HG02588 (cell line): ENCODE data around the gene MED13L.
"Not testable (repeated sequence)": the region's sequence is repeated elsewhere in the genome, so short reads cannot be mapped to it uniquely, and the experiment has no call there.

ENCODE experiments used
- ATAC-seq: cut with Tn5 transposase; IDR thresholded peaks from one replicate; pipeline ENCODE4 v1.9.1; 2021; ENCODE audit warnings: mild to moderate bottlenecking, moderate library complexity; ENCODE audit not compliant: unreplicated experiment

The MED13L gene

DNA sequence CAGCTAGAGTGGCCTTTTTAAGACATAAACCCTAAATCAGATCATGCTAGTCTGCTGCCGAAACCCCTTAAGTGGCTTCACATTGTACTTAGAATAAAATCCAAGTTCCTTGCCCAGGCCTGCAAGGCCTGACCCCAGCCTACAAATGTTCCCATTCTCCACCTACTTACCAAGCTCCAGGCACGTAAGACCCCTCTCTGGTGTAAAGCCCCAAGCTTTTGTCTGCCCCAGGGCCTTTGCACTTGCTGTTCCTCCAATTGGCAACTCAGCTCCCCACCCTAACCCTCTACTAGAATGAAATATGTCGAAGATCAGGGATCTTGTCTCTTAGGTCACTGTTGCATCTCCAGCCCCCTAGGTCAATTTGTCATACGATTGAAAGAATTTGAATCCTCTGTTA, 27.1 kb upstream of the MED13L start:
- no peak for ATAC-seq

DNA sequence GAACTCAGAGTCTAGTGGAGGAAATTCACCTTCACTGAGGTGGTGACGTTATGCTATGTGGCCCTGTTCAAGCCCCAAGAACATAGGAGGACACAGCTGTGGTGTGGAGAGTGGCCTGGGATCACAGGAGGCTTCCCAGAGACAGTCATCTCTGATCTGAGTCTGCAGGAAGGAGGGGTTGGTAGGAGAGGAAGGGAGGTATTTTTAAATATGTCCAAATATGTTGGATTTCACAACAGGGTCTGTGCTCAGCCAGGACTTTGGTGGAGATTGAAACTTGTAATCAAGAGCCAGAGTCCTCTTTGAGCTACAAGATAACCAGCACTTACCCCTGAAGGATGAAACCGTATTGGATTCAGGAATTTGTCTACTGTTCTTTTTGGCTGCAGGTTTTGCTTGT, 26.4 kb upstream of the MED13L start:
- ATAC-seq, result no peak

DNA sequence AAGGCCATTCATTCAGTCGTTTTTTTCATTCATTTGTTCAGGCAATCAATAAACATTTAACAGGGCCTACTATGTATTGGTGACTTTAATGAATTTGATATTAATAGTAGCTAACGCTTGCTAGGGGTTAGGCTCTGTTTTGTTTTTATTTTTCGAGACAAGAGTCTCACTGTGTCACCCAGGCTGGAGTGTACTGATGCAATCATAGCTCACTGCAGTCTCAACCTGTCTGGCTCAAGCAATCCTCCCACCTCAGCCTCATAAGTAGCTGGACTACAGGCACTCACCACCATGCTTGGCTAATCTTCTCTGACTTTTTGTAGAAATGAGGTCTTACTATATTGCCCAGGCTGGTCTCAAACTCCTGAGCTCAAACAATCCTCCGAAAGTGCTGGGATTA, 25.6 kb upstream of the MED13L start:
- ATAC-seq, result no peak

DNA sequence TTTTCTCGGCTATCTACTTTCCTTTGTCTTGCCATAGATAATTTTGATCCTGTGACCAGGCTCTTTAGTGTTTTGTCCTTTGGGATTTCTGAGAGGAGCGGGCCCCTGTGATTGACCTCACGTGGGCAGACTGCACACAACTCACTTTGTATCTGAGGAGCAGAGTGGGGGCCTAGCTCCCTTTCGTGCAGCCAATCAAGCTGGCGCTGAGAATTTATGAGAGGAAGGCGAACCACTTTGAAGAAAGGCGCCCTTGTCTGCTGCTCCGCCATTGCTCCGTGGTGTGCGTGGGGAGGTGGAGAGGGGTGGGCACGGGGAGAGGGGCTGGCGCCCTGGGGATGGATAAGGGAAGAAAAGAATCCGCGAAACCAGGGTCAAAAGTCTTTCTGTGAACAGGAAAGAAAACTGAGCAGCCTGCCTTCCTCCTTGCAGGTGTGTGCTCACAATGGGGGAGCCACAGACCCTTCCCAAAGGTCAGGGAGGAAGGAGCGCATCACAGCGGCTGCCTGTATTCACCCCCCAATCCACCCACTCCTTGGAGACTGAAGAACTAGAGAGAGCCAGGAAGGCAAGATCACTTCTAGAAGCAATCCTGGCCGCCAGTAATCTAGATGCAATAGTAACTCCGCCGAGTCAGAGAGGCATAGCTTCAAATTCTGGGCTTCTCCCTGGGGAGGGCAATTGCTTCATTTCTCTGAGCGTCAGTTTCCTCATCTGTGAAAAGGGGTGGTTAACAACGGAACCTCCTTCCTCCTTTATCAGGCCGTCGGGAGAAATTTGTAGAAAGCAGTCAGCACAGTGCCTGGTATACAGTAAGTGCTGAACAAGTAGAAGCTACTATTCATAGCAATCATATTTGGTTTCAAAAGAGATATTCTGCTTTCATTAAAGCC, 24.9 kb upstream of the MED13L start:
- no peak for ATAC-seq

DNA sequence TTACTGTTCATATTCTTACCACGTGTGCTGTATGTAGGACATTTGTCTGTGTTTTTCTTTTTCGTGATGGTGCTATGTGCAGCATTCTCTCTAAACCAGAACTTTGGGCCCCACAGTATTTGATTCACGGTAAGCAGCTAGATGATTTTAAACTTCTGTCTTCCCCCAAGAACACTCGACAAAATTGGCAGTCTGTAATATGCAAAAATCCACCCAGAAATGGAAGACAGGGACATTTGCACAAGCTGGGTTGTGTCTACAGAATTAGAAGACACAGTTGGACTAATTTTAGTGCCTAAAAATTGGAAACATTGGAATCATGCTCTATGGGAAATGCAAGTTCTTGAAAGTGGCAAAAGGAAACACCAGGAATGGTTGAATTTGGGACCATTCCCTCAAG, 24.1 kb upstream of the MED13L start:
- no peak for ATAC-seq

DNA sequence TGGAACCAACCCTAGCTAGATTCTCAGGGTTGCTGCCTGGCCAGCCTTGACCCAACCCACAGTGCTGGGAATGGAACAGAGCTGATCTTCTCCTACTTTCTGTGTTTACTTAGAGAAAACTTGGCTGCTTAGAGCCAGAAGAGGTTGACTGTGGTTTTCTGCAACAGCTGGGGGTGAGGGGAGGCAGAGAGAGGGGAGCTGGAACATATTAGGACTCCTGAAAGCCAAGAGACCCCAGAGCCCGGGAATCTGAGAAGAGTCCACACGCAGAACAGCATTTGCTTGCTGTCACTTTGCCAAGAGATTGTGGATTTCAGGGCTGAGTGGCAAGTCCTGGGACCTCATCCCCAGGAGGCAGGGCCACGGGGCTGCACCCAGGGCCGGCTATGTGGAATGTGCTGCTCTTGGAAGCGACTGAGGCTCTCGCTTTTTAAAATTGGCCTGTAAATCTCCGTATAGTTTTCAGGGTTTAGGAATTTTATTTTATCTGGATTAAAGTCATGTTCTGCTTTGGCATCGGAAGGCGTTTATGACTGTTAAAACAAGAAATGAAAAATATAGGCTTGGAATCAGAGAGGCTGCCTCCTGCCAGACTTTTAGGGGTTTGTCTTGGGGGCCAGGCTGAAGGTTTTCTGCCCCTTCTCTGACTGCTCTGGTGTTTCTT, 22.3 kb upstream of the MED13L start:
- ATAC-seq, result no peak

DNA sequence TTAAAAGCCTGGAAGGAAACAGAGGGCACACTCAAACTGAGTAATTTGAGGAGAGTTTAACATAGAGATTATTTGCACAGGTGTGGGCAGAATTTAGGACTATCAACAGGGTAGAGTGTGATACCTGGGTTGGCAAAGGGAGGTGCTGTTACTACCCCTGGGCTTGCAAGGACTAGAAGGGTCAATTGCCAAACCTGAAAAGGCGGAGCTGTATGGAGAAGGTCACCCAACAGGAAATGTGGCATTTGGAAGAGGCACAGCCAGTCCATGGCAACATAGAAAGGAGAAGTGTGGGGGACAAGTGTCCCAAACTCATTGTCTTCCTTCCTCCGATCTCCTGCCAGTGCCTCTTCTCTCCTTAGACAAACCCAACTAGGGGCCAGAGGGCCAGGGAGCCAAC, 21.6 kb upstream of the MED13L start:
- no peak for ATAC-seq

DNA sequence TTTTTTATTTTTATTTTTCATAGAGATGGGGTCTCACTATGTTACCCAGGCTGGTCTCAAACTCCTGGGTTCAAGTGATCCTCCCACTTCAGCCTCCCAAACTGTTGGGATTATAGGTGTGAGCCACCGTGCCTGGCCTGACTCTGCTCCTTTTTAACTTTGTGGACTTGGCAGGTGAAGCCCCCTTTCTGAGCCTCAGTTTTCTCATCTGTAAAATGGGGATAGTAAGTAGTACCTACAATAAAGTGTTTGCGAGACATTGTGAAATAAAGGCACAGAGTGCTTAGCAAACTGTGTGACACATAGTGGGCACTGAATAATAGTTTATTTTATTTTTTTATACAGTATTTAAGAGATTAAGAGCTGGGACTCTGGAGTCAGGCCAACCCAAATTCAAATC, 21.1 kb upstream of the MED13L start:
- ATAC-seq, result no peak

DNA sequence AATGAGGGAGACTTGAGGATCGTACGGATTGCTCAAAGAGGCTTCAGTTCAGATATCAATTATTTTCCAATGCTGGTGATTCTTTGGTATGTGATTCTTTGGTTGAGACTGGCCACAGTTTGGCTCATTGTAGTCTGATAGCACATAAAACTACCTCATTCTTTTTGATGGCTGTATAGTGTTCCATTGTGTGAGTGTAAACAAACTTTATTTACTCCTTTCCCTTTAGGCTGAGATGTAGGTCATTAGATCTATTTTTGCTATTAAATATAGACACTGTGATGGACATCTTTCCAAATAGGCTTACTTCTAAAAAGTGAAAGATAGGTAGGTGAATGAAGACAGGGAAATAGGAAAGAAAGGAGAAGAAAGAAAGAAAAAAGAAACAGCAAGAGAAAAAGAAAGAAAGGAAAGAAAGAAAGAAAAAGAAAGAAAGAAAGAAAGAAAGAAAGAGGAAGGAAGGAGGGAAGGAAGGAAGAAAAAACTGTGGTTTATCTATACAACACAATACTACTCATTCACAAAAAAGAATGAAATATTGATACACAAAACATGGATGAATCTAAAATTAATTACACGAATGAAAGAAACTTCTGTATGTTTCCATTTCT, 19.8 kb upstream of the MED13L start:
- no peak for ATAC-seq

DNA sequence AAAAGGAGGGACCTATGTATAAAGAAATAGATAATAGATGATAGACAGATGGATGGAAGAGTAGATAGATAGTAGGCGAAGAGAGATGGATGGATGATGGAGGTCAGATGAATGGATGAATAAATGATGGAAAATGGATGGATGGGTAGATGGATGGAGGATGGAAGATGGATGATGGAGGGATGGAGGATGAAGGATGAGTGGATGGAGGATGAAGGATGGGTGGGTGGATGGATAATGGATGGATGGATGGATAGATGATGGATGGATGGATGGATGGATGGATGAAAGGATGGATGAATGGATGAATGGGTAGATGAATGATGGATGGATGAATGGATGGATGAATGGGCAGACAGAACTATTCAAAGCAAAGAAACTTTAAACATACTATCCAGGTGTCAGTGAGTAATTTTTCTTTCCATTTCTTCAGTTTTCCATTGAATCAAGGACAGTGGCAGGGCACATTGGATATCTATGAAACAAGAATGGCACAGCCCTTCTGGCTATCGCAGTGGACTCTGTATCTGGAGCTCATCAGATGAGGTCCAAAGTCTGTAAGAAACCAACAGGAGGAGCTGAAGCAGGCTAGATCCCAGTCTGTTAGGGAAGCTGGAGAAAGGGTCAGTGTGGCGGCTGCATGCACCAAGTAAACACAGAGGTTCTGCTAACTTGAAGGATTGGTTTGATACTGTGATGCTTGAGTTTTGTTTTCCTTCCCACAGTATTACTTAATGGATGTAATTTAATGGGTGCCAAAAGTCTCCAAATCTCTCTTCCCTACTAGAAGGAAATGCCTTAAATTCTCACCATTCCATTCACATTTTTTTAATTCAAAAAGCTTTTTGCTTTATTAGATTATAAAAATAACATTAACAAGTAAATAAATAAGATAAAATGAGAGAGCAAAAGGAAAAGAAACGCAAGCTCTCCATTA, 18.1 kb upstream of the MED13L start:
- ATAC-seq, result no peak

DNA sequence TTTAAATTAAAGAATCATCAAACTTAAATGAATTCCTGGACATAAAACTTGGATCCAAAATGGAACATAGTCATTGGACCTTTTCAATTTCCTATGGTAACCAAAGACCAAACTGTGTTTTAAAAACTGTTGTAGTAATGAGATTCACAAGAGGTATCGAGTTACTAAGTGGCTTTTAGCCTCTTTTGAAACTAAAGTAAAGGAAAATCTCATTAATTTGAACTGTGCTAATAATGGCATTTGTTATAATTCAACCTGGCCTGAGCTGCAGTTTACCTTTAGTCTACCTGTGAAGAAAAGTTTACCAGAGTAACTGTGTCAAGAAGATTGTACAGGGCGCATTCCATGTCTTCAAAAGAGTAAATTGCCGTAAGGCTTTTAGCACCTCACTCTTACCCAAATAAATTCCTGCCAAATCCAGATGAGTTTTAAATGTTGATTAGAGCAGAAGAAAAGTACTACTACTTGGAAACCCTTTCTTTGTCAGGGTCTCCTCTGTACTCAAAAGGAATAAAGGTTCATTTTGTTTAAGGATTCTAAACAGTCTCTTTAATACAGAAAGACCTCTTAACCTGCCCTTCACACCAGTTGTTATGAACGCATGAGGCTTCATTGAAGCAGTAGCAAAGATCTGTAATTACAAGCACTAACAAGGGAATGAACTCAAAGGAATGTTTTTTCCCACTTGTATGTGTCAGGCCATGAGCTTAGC, 17.1 kb upstream of the MED13L start:
- no peak for ATAC-seq

DNA sequence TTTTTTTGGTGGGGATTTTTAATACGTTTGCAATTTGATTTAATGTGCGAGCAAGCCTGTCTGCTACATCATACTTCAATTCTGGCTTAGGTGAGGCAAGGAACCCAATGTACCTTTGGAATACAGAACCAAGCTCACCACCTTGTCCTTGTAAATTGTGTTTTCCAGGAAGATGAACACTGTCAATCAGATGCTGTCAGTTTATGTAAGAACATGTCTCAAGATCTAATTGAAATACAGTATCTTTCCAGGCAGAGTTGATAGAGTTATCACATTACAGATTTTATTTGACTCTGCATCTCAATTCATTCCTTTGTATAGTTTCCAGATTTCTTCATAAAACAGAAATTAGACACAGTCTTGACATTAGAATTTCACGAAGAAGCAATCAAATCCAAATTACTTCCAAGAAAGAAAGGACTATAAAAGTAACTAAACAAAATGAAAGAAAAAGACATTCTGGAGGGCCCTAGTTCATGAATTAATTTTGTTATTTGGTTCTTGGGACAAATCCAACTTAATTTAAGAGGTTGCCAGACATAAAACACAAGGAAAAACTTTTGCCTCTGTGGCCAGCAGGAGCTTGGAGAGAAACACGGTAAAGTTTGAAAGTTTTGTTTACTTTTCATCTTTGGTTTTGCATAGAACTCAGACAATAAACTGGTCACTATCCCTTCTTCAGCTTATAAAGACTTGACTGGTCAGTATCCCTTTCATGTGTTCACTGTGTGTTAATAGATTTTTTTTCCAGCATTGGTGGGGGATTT, 16.4 kb upstream of the MED13L start:
- no peak for ATAC-seq

DNA sequence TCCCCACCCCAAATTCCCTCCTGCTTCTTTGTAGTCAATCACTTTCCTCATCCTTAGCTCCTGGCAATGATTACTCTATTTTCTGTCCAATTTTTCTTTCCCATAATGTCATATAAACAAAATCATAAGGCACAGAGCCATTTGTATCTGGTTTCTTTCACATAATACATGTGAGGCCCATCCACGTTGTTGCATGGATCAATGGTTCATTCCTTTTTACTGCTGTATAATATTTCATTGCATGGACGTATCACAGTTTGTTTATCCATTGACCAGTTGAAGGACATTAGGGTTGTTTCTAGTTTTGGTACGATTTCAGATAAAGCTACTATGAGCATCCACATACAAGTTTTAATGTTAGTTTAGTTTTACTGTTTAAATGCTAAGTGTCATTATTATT, 13.7 kb upstream of the MED13L start:
- ATAC-seq, result no peak

DNA sequence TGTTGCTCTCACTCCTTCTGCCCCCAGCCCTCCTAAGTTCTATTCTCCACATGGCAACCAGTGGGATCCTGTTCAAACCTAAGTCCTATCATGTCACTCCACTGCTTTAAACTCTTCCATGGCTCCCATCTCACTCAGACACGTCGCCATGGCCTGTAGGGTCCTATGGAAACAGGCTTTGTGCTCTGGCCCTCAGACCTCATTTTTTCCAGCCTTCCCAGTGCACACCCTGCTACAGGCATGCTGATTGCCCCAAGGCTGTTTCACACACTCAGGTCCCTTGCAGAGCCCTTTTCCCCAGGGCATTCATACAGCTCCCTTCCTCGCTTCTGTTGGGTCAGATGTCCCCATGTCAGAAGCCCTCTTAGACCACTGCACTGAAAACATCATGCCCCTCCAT, 11.2 kb upstream of the MED13L start:
- no peak for ATAC-seq

DNA sequence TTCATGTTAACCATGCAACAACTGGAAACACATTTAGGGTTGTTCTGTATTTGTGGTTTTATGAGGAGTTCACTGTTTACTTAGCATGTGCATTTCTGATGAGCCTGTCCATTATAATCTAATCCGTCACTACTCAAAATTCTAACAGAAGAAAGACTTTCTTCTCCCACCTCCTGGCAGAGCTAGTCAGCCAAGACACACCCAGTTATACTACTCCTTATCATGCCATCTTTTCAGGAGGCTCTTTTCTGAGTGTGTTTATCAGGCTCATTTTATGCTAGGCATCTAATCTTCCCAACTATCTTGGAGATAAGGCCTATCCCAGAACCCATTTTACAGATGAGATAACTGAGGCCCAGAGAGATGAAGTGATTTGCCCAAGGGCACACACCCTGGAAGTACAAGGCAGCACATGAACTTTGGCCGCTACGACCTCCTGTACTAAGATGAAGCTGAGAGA, 10.4 kb upstream of the MED13L start:
- no peak for ATAC-seq

DNA sequence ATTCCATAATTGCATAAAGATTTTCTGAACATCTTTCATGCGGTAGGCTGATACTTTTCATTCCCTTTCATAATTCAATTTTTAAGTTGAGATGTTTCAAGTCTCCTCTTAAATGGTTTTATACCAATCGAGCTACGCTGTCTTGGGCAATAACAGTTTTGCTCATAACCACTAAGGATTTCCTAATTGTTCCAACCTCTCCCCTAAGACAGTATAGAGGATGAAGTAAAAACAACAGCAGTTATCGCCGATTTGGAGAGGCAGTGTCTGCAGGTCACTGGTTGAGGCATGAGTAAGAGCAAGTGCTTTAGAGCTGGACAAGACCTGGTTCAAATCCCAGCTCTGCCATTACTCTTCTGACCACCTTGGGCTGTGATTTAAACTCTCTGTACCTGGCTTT, 6.9 kb upstream of the MED13L start:
- ATAC-seq, result no peak

DNA sequence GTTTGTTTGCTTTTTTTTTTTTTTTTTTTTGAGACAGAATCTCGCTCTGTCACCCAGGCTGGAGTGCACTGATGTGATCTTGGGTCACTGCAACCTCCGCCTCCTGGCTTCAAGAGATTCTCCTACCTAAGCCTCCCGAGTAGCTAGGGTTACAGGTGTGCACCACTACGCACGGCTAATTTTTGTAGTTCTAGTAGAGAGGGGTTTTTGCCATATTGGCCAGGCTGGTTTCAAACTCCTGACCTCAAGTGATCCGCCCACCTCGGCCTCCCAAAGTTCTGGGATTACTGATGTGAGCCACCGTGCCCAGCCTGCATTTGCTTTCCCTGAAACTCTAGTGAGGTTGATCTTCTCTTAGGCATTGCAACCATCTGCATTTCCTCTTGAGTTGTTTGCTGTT, 6.4 kb upstream of the MED13L start:
- not testable (repeated sequence) for ATAC-seq

DNA sequence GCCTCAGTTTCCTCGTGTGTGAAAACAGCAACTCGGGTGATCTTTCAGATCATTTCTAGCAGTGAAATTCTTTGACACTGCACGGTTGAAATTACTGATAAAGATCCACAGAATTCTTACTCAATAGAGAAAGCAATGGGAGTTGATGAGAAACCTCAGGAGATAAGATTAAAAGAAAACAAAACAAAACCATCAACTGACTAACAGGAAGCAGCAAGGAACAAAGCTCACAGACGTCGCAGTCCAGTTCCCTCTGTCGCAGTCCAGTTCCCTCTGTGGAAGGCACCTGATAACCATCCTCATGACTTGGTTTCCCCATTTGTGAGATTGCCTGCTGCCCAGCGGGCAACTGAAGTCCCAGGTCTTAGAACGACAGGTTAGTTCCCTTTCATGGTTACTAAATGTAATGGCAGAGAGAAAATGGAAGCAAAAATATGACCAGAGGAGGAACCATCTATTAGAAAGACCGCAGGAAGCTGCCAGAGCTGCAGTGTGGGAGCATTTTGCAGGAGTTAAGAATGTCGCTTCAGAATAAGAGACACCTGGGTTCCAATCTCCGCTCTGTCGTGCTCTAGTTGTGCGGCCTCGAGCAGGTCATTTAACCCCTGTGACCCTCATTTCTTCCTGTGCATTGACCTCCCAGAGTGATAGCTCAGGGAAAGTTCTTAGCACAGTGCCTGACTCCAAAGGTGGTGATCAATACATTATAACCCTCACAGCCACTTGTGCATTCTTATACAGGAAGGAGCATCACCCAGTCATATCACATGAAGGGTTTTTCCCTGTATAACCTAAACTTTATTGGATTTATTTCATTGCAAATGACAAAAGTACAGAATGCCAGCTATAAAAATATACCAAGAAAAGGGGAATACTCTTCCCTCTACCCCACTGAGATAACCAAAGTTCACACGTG, 5.1 kb upstream of the MED13L start:
- no peak for ATAC-seq
